H1 (cell line): Measurements from ENCODE around the gene CALHM2. TPM values are rescaled to one million over a fixed set of nuclear protein-coding genes. Genes with fewer than 3 reads are reported as not detected.

Source experiments
- CTCF ChIA-PET: fragments of 300-600 bp; sonication (Branson Sonifier 250); formaldehyde crosslinking; loops from one replicate; lab custom pipeline; 2021; ENCODE audit not compliant: partially characterized antibody; lab: Charles Lee
- POLR2A ChIA-PET: fragments of 300-600 bp; sonication (Branson Sonifier 250); formaldehyde crosslinking; loops from one replicate; lab custom pipeline; 2021; ENCODE audit warnings: inconsistent platforms; ENCODE audit not compliant: partially characterized antibody; lab: Charles Lee
- DNase-seq, 2 experiments: peaks; one replicate each; pipeline versions ENCODE4 v3.0.0 to v3.0.0-alpha.2; 2010 to 2022; ENCODE audit warnings: low spot score in 2 of 2, low read depth in 1 of 2, mixed read lengths in 1 of 2
- FAIRE-seq: peaks from 2 replicates; lab custom pipeline; 2011; peaks lifted over from hg19 to GRCh38; lab: Jason Lieb, UNC
- H2AFZ ChIP-seq: 2 replicates; pipeline ENCODE4 v1.8.1; 2012; ENCODE audit warnings: low read length, inconsistent platforms
- H2AK5ac ChIP-seq: 2 replicates; pipeline ENCODE4 v1.6.1; 2013; ENCODE audit warnings: low read depth, low read length
- H2BK120ac ChIP-seq: replicated peaks from 2 replicates; pipeline ENCODE3; 2013; ENCODE audit warnings: low read depth, low read length, inconsistent platforms
- H2BK12ac ChIP-seq: 2 replicates; pipeline ENCODE4 v1.6.1; 2013; ENCODE audit warnings: low read depth, low read length
- H2BK15ac ChIP-seq: 2 replicates; pipeline ENCODE4 v1.6.1; 2013; ENCODE audit warnings: low read length
- H2BK20ac ChIP-seq: 2 replicates; pipeline ENCODE4 v1.6.1; 2013; ENCODE audit warnings: low read length
- H2BK5ac ChIP-seq: 2 replicates; pipeline ENCODE4 v1.6.1; 2013; ENCODE audit warnings: low read depth, low read length
- H3K14ac ChIP-seq: 2 replicates; pipeline ENCODE4 v1.6.1; 2013; ENCODE audit warnings: inconsistent platforms; ENCODE audit not compliant: insufficient read length
- H3K18ac ChIP-seq: 2 replicates; pipeline ENCODE4 v1.6.1; 2013; ENCODE audit warnings: low read length; ENCODE audit errors: extremely low read depth
- H3K23ac ChIP-seq: 2 replicates; pipeline ENCODE4 v1.6.1; 2013; ENCODE audit warnings: inconsistent platforms; ENCODE audit not compliant: insufficient read length
- H3K23me2 ChIP-seq: 2 replicates; pipeline ENCODE4 v1.6.1; 2013; ENCODE audit warnings: low read depth, low read length
- H3K27ac ChIP-seq: 2 replicates; pipeline ENCODE4 v1.6.1; 2011; ENCODE audit warnings: low read depth, low read length, inconsistent platforms
- H3K27me3 ChIP-seq, 4 experiments: replicated peaks in 1 of 4; 1 replicate in 1 of 4; 2 replicates in 3 of 4; pipeline versions ENCODE4 v1.6.1 to v1.8.1; 2011 to 2013; ENCODE audit warnings: low read length in 3 of 4, mild to moderate bottlenecking in 3 of 4, inconsistent platforms in 2 of 4, mixed read lengths in 2 of 4, moderate library complexity in 1 of 4; ENCODE audit not compliant: control insufficient read depth in 3 of 4, insufficient read depth in 3 of 4; ENCODE audit errors: extremely low read depth in 1 of 4
- H3K36me3 ChIP-seq, 4 experiments: 2 replicates each; pipeline versions ENCODE4 v1.6.1 to v1.8.1; 2011 to 2013; ENCODE audit warnings: mild to moderate bottlenecking in 4 of 4, low read length in 3 of 4, moderate library complexity in 2 of 4, control low read depth in 1 of 4, inconsistent platforms in 1 of 4; ENCODE audit not compliant: insufficient read depth in 4 of 4, control insufficient read depth in 2 of 4
- H3K4ac ChIP-seq: replicated peaks from 2 replicates; pipeline ENCODE3; 2013; ENCODE audit warnings: low read length, low read depth, mixed read lengths, inconsistent platforms; ENCODE audit not compliant: insufficient read length
- H3K4me1 ChIP-seq, 4 experiments: replicated peaks in 1 of 4; 1 replicate in 1 of 4; 2 replicates in 3 of 4; pipeline versions ENCODE4 v1.6.1 to v1.8.1; 2011 to 2013; ENCODE audit warnings: low read length in 3 of 4, inconsistent platforms in 2 of 4, mixed read lengths in 1 of 4; ENCODE audit not compliant: insufficient read depth in 4 of 4, control insufficient read depth in 3 of 4
- H3K4me2 ChIP-seq, 2 experiments: 2 replicates each; pipeline versions ENCODE4 v1.6.1 to v1.8.1; 2011 to 2013; ENCODE audit warnings: low read depth in 2 of 2, low read length in 2 of 2, control low read depth in 1 of 2, inconsistent platforms in 1 of 2, mild to moderate bottlenecking in 1 of 2; ENCODE audit not compliant: insufficient read depth in 1 of 2
- H3K4me3 ChIP-seq, 4 experiments: fragments of 200-600, 300-600 bp in 1 of 4; sonication (generic), shearing (Covaris generic), sonication (Bioruptor Twin) in 1 of 4; 2 replicates each; pipeline versions ENCODE4 v1.5.1 to v1.8.1; 2011 to 2016; ENCODE audit warnings: low read length in 4 of 4, low read depth in 3 of 4, control low read depth in 2 of 4, inconsistent platforms in 2 of 4, mild to moderate bottlenecking in 2 of 4, mixed read lengths in 1 of 4, moderate library complexity in 1 of 4; ENCODE audit not compliant: insufficient read depth in 2 of 4; ENCODE audit errors: extremely low read depth in 1 of 4
- H3K56ac ChIP-seq: replicated peaks from 2 replicates; pipeline ENCODE3; 2013; ENCODE audit warnings: low read depth, mild to moderate bottlenecking, mixed read lengths, low read length, inconsistent platforms; ENCODE audit not compliant: insufficient read length
- H3K79me1 ChIP-seq: 2 replicates; pipeline ENCODE4 v1.6.1; 2013; ENCODE audit warnings: low read depth, low read length, control low read depth
- H3K79me2 ChIP-seq, 2 experiments: 2 replicates each; pipeline versions ENCODE4 v1.6.1 to v1.8.1; 2012 to 2013; ENCODE audit warnings: low read length in 2 of 2, mild to moderate bottlenecking in 2 of 2, inconsistent platforms in 1 of 2; ENCODE audit not compliant: insufficient read depth in 2 of 2, control insufficient read depth in 1 of 2
- H3K9ac ChIP-seq, 4 experiments: replicated peaks in 1 of 4; 1 replicate in 1 of 4; 2 replicates in 3 of 4; pipeline versions ENCODE4 v1.6.1 to v1.8.1; 2011 to 2013; ENCODE audit warnings: low read depth in 3 of 4, low read length in 3 of 4, control low read depth in 2 of 4, mild to moderate bottlenecking in 2 of 4, moderate library complexity in 2 of 4, inconsistent platforms in 1 of 4; ENCODE audit errors: extremely low read depth in 1 of 4
- H3K9me3 ChIP-seq, 2 experiments: 2 replicates each; pipeline versions ENCODE4 v1.6.1 to v1.8.1; 2012 to 2013; ENCODE audit warnings: mild to moderate bottlenecking in 2 of 2, moderate library complexity in 2 of 2, control low read depth in 1 of 2, inconsistent platforms in 1 of 2, low read depth in 1 of 2, low read length in 1 of 2, mixed read lengths in 1 of 2; ENCODE audit not compliant: insufficient read depth in 2 of 2
- H4K20me1 ChIP-seq, 2 experiments: replicated peaks in 1 of 2; 2 replicates each; pipeline versions ENCODE3 to v1.8.1; 2011 to 2013; ENCODE audit warnings: inconsistent platforms in 2 of 2, low read length in 2 of 2, mild to moderate bottlenecking in 1 of 2; ENCODE audit not compliant: insufficient read depth in 2 of 2, control insufficient read depth in 1 of 2
- H4K5ac ChIP-seq: 2 replicates; pipeline ENCODE4 v1.6.1; 2013; ENCODE audit warnings: low read length, low read depth, mixed read lengths, inconsistent platforms; ENCODE audit not compliant: insufficient read length
- H4K8ac ChIP-seq: 2 replicates; pipeline ENCODE4 v1.8.0; 2013; ENCODE audit warnings: mild to moderate bottlenecking, moderate library complexity, low read length, inconsistent platforms; ENCODE audit not compliant: insufficient read depth; ENCODE audit errors: extremely low read depth
- H4K91ac ChIP-seq: replicated peaks from 2 replicates; pipeline ENCODE3; 2013; ENCODE audit warnings: low read length, mixed read lengths, inconsistent platforms; ENCODE audit not compliant: insufficient read length
- ASH2L ChIP-seq: fragments of 200-600, 300-600 bp; sonication (generic); IDR thresholded peaks from one replicate; pipeline ENCODE4 v1.7.1; 2017; ENCODE audit warnings: low read length
- BRCA1 ChIP-seq: IDR thresholded peaks from 2 replicates; pipeline ENCODE4 v1.6.1; 2012; ENCODE audit warnings: low read depth, low read length, improper control_type of control experiment
- CHD2 ChIP-seq: IDR thresholded peaks from 2 replicates; pipeline ENCODE4 v1.6.1; 2012; ENCODE audit warnings: low read length, improper control_type of control experiment
- KDM4A ChIP-seq: IDR thresholded peaks from one replicate; pipeline ENCODE4 v1.7.1; 2012; ENCODE audit warnings: low read depth, mild to moderate bottlenecking, moderate library complexity, low read length, inconsistent platforms; ENCODE audit not compliant: severe bottlenecking
- MAFK ChIP-seq: IDR thresholded peaks from 2 replicates; pipeline ENCODE4 v1.6.1; 2012; ENCODE audit warnings: low read depth, mild to moderate bottlenecking, improper control_type of control experiment, low read length
- NANOG ChIP-seq: IDR thresholded peaks from 2 replicates; pipeline ENCODE4 v1.6.1; 2011; ENCODE audit warnings: low read length, low read depth, mild to moderate bottlenecking, inconsistent platforms; ENCODE audit not compliant: insufficient read depth, poor library complexity, severe bottlenecking
- RAD21 ChIP-seq, 2 experiments: IDR thresholded peaks in 1 of 2; conservative IDR thresholded peaks in 1 of 2; 2 replicates each; pipeline ENCODE4 v1.6.1; 2011; ENCODE audit warnings: low read depth in 2 of 2, low read length in 2 of 2, improper control_type of control experiment in 1 of 2, inconsistent platforms in 1 of 2, mild to moderate bottlenecking in 1 of 2, moderate library complexity in 1 of 2
- RFX5 ChIP-seq: IDR thresholded peaks from 2 replicates; pipeline ENCODE4 v1.6.1; 2011; ENCODE audit warnings: low read depth, low read length, improper control_type of control experiment, borderline replicate concordance
- SIN3A ChIP-seq, 2 experiments: IDR thresholded peaks in 1 of 2; conservative IDR thresholded peaks in 1 of 2; 2 replicates each; pipeline ENCODE4 v1.6.1; 2011 to 2012; ENCODE audit warnings: low read length in 2 of 2, improper control_type of control experiment in 1 of 2, low read depth in 1 of 2, mild to moderate bottlenecking in 1 of 2
- SP1 ChIP-seq: IDR thresholded peaks from 2 replicates; pipeline ENCODE4 v1.6.1; 2011; ENCODE audit warnings: low read depth, low read length
- TBP ChIP-seq: IDR thresholded peaks from 2 replicates; pipeline ENCODE4 v1.6.1; 2011; ENCODE audit warnings: low read depth, low read length, improper control_type of control experiment
- WGBS, 2 experiments: shearing (Covaris generic) in 1 of 2; methylation state at CpG; one replicate each; pipeline versions ENCODE4 v1.1.6 to v1.1.7; 2013 to 2015; ENCODE audit warnings: low lambda C conversion rate in 2 of 2, mixed read lengths in 2 of 2, inconsistent platforms in 1 of 2, low coverage in 1 of 2, missing lambda C conversion rate in 1 of 2; ENCODE audit not compliant: insufficient replicate concordance in 2 of 2, insufficient coverage in 1 of 2, insufficient read length in 1 of 2; ENCODE audit errors: extremely low coverage in 1 of 2, missing lambda C conversion rate in 1 of 2; 5-methylcytosine and 5-hydroxymethylcytosine counted together
- polyA plus RNA-seq, 7 experiments: library from polyadenylated mRNA; depleted of rRNA in 3 of 7; stranded (reverse) in 5 of 7; unstranded in 2 of 7; fragments of >200 nt in 5 of 7; fragments of 200-250 nt in 2 of 7; gene quantifications; 1 replicate in 5 of 7; 2 replicates in 1 of 7; 4 replicates in 1 of 7; pipeline versions ENCODE4 v1.2.1 to v1.2.3, GENCODE V29; 2011 to 2013; ENCODE audit warnings: missing spikeins in 2 of 7, mixed read lengths in 2 of 7
- total RNA-seq: library from RNA; stranded (reverse); fragmentation: NEBNext Ultra II Directional; extraction: Animal tissue kit (Norgen Biotek cat#: 25700); gene quantifications from 2 replicates; pipeline ENCODE4 v1.2.1, GENCODE V29; 2021
- TF ChIP-seq, protein P1 (sequence below): IDR thresholded peaks from 2 replicates; pipeline ENCODE4 v1.6.1; 2011; ENCODE audit warnings: low read length, improper control_type of control experiment

The CALHM2 gene
- total and polyA plus RNA-seq, 2 of the 8 experiments (the other 6 are each of a cell fraction or from before 2014, with no cell fraction given) = 1.2 to 2.4 TPM

DNA sequence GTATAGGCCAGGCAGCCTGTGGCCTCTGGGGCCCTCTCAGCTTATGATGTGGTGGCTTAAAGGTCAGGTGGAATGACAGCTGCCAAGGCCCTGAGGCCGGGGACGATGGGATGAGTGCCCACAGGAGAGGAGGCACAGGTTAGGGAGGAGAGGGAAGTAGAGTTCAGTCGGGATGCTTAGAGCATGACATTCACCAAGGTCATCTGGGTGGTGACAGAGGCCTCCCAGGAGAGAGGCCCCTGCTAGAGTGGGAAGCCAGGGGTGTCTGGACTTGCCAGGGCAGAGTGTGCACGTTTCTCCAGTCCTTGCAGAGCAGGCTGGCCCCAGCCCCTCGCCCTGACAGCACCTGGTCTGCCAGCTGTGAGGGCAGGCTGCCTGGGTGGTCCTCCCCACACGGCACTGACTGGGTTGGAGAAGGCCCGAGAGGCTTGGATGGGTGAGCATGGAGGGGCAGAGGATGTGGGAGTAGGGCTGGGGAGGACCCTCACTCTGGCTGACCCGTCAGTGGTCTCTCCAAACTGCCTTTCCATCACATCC is 5.1 kb upstream of the CALHM2 start:
- H3K27me3 ChIP-seq = no peaks in the 10 kb centered on the region; a peak in 2 of 7 replicates
- H2BK15ac ChIP-seq = no peak overlapping the region
- H3K23me2 ChIP-seq = peaks cover 3% of the 10 kb centered on the region; the same call in 1 of the 2 replicates
- no peak overlapping the region for H3K56ac ChIP-seq
- no peaks in the 10 kb centered on the region for H3K9me3 ChIP-seq
- H3K23ac ChIP-seq = no peak overlapping the region
- no peak overlapping the region for H3K14ac ChIP-seq
- no peak overlapping the region for H3K4me2 ChIP-seq
- no peak overlapping the region for H2AFZ ChIP-seq
- H3K9ac ChIP-seq = no peak overlapping the region
- CTCF ChIA-PET = interaction anchor here (0.9 to 6.0 kb wide), 4 partner anchors 15 to 107 kb away, joined by 3 to 39 read pairs (median 10); no protein-coding TSS in a partner anchor
- no peaks in the 10 kb centered on the region for H3K79me2 ChIP-seq
- no peaks in the 10 kb centered on the region for H4K20me1 ChIP-seq
- no peak overlapping the region for H2AK5ac ChIP-seq
- POLR2A ChIA-PET = no interaction called here
- H4K8ac ChIP-seq = no peak overlapping the region; the same call in 1 of the 2 replicates
- DNase-seq (no peak), FAIRE-seq (no peak)
- H2BK12ac ChIP-seq = no peak overlapping the region
- H3K4ac ChIP-seq = no peak overlapping the region
- no peak overlapping the region for H2BK20ac ChIP-seq
- H2BK120ac ChIP-seq = no peak overlapping the region
- H3K18ac ChIP-seq = no peak overlapping the region
- WGBS, 2 experiments = 95% methylated on average over 8 of the region's 8 CpGs; no CpG with 5 or more reads in 1 of the 2 experiments
- H4K5ac ChIP-seq = no peak overlapping the region
- no peak overlapping the region for H3K27ac ChIP-seq
- no peak overlapping the region for H4K91ac ChIP-seq
- no peaks in the 10 kb centered on the region for H3K36me3 ChIP-seq
- peaks cover 0 to 12% (median 9%) of the 10 kb centered on the region in 4 experiments; a peak in 4 of 7 replicates for H3K4me1 ChIP-seq
- H3K4me3 ChIP-seq = no peak overlapping the region
- H3K79me1 ChIP-seq = no peaks in the 10 kb centered on the region
- no peak overlapping the region for H2BK5ac ChIP-seq
- TF ChIP-seq TBP (no peak), RAD21 (IDR thresholded peaks at IDR 0.05 in 1 of 2, conservative IDR thresholded peaks at IDR 0.05 in 1 of 2; ENCODE audit: low read depth in 2 of 2, low read length in 2 of 2) (no peak), NANOG (no peak), KDM4A (no peak), SIN3A (conservative IDR thresholded peaks at IDR 0.05 in 1 of 2, IDR thresholded peaks at IDR 0.05 in 1 of 2; ENCODE audit: low read depth in 1 of 2, low read length in 2 of 2) (no peak), MAFK (no peak), ASH2L (no peak), SP1 (no peak), RFX5 (no peak), BRCA1 (no peak), CHD2 (no peak)
- TF ChIP-seq, protein P1, sequence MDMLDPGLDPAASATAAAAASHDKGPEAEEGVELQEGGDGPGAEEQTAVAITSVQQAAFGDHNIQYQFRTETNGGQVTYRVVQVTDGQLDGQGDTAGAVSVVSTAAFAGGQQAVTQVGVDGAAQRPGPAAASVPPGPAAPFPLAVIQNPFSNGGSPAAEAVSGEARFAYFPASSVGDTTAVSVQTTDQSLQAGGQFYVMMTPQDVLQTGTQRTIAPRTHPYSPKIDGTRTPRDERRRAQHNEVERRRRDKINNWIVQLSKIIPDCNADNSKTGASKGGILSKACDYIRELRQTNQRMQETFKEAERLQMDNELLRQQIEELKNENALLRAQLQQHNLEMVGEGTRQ = no peak
